BLaER1 (cell line): ENCODE measurements around the gene GPATCH1.
"Not testable (repeated sequence)": the region's sequence is repeated elsewhere in the genome, so short reads cannot be mapped to it uniquely, and the experiment has no call there.

Experiments
- H3K27ac ChIP-seq: shearing (Covaris generic); formaldehyde crosslinking; 2 replicates; pipeline ENCODE4 v1.8.1; 2022
- H3K27me3 ChIP-seq: shearing (Covaris generic); formaldehyde crosslinking; 2 replicates; pipeline ENCODE4 v1.8.1; 2022
- H3K36me3 ChIP-seq: shearing (Covaris generic); formaldehyde crosslinking; 2 replicates; pipeline ENCODE4 v1.8.1; 2022
- H3K4me1 ChIP-seq: shearing (Covaris generic); formaldehyde crosslinking; 2 replicates; pipeline ENCODE4 v1.8.1; 2022
- H3K4me2 ChIP-seq: shearing (Covaris generic); formaldehyde crosslinking; 2 replicates; pipeline ENCODE4 v1.8.1; 2022
- H3K4me3 ChIP-seq: shearing (Covaris generic); formaldehyde crosslinking; 2 replicates; pipeline ENCODE4 v1.8.1; 2022
- H3K9ac ChIP-seq: shearing (Covaris generic); formaldehyde crosslinking; 2 replicates; pipeline ENCODE4 v1.8.1; 2022
- H3K9me3 ChIP-seq: shearing (Covaris generic); formaldehyde crosslinking; 2 replicates; pipeline ENCODE4 v1.8.1; 2022
- H4K20me1 ChIP-seq: shearing (Covaris generic); formaldehyde crosslinking; 2 replicates; pipeline ENCODE4 v1.8.1; 2022
- Cebpa-rat ChIP-seq: shearing (Covaris generic); IDR thresholded peaks from 2 replicates; pipeline ENCODE4 v1.8.1; 2022

The GPATCH1 gene

GRCh38 chr19:33110137-33110910, 29.3 kb downstream of the GPATCH1 start:
- Histone ChIP-seq H3K4me3 (no peak overlapping the region), H3K4me2 (no peak overlapping the region)

GRCh38 chr19:33111587-33111986, 30.6 kb downstream of the GPATCH1 start:
- Histone ChIP-seq H3K4me2 (no peak overlapping the region), H3K9me3 (no peaks in the 10 kb centered on the region), H3K4me1 (no peaks in the 10 kb centered on the region), H3K4me3 (no peak overlapping the region), H4K20me1 (no peaks in the 10 kb centered on the region), H3K36me3 (peaks cover 98% of the 10 kb centered on the region), H3K9ac (no peak overlapping the region), H3K27me3 (no peaks in the 10 kb centered on the region), H3K27ac (no peak overlapping the region)
- TF ChIP-seq Cebpa-rat, result no peak

More at GRCh38 chr19:33110137-33110910, 29.3 kb downstream of the GPATCH1 start:
- Histone ChIP-seq H3K27me3 (no peaks in the 10 kb centered on the region), H3K27ac (no peak overlapping the region), H3K9ac (no peak overlapping the region), H3K4me1 (no peaks in the 10 kb centered on the region), H3K9me3 (no peaks in the 10 kb centered on the region), H4K20me1 (no peaks in the 10 kb centered on the region), H3K36me3 (peaks cover 97% of the 10 kb centered on the region)
- no peak for TF ChIP-seq Cebpa-rat

- no peaks in the 10 kb centered on the region for H4K20me1 ChIP-seq
- no peak overlapping the region for H3K4me3 ChIP-seq
- H3K27ac ChIP-seq, result no peak overlapping the region
- H3K4me2 ChIP-seq, result no peak overlapping the region
- H3K27me3 ChIP-seq, result no peaks in the 10 kb centered on the region
- TF ChIP-seq Cebpa-rat, result no peak
- H3K36me3 ChIP-seq, result peaks cover 98% of the 10 kb centered on the region
- no peak overlapping the region for H3K9ac ChIP-seq
- no peaks in the 10 kb centered on the region for H3K4me1 ChIP-seq
- no peaks in the 10 kb centered on the region for H3K9me3 ChIP-seq
Observed at GRCh38 chr19:33114312-33114711, 33.3 kb downstream of the GPATCH1 start.

- no peak overlapping the region for H3K9ac ChIP-seq
- peaks cover 82% of the 10 kb centered on the region for H3K36me3 ChIP-seq
- H3K4me2 ChIP-seq, result no peak overlapping the region
- no peaks in the 10 kb centered on the region for H3K9me3 ChIP-seq
- no peaks in the 10 kb centered on the region for H3K27me3 ChIP-seq
- H3K27ac ChIP-seq, result no peak overlapping the region
- no peak for TF ChIP-seq Cebpa-rat
- H3K4me3 ChIP-seq, result no peak overlapping the region
- no peaks in the 10 kb centered on the region for H4K20me1 ChIP-seq
- H3K4me1 ChIP-seq, result no peaks in the 10 kb centered on the region
Observed at GRCh38 chr19:33117501-33117900, 36.5 kb downstream of the GPATCH1 start.

GRCh38 chr19:33118643-33119042, 37.7 kb downstream of the GPATCH1 start:
- Histone ChIP-seq H3K9ac (no peak overlapping the region), H3K4me1 (no peaks in the 10 kb centered on the region), H3K27ac (no peak overlapping the region), H3K9me3 (no peaks in the 10 kb centered on the region), H3K36me3 (peaks cover 81% of the 10 kb centered on the region), H3K27me3 (no peaks in the 10 kb centered on the region), H3K4me3 (no peak overlapping the region), H4K20me1 (no peaks in the 10 kb centered on the region), H3K4me2 (no peak overlapping the region)
- no peak for TF ChIP-seq Cebpa-rat

- Histone ChIP-seq H3K4me3 (no peak overlapping the region), H3K27ac (no peak overlapping the region), H3K4me1 (no peaks in the 10 kb centered on the region), H4K20me1 (no peaks in the 10 kb centered on the region), H3K9me3 (no peaks in the 10 kb centered on the region), H3K36me3 (peaks cover 80% of the 10 kb centered on the region), H3K4me2 (no peak overlapping the region), H3K27me3 (no peaks in the 10 kb centered on the region), H3K9ac (no peak overlapping the region)
- no peak for TF ChIP-seq Cebpa-rat
Observed at GRCh38 chr19:33124207-33125098, 43.5 kb downstream of the GPATCH1 start.

- no peaks in the 10 kb centered on the region for H3K4me1 ChIP-seq
- no peaks in the 10 kb centered on the region for H4K20me1 ChIP-seq
- H3K9me3 ChIP-seq, result no peaks in the 10 kb centered on the region
- no peak overlapping the region for H3K27ac ChIP-seq
- no peak overlapping the region for H3K4me2 ChIP-seq
- TF ChIP-seq Cebpa-rat, result no peak
- H3K27me3 ChIP-seq, result no peaks in the 10 kb centered on the region
- H3K36me3 ChIP-seq, result peaks cover 88% of the 10 kb centered on the region
- no peak overlapping the region for H3K9ac ChIP-seq
- no peak overlapping the region for H3K4me3 ChIP-seq
Observed at GRCh38 chr19:33125929-33126388, 45.0 kb downstream of the GPATCH1 start.

GRCh38 chr19:33126712-33127111, 45.7 kb downstream of the GPATCH1 start:
- not testable (repeated sequence) for H3K27ac ChIP-seq, H3K27me3 ChIP-seq, H3K9me3 ChIP-seq, H3K9ac ChIP-seq, H3K4me3 ChIP-seq, H4K20me1 ChIP-seq, H3K4me1 ChIP-seq, H3K4me2 ChIP-seq
- peaks cover 96% of the 10 kb centered on the region for H3K36me3 ChIP-seq

GRCh38 chr19:33129901-33130300, 48.9 kb downstream of the GPATCH1 start:
- no peaks in the 10 kb centered on the region for H3K9me3 ChIP-seq
- H3K36me3 ChIP-seq, result peaks cover 75% of the 10 kb centered on the region
- H3K9ac ChIP-seq, result no peak overlapping the region
- no peaks in the 10 kb centered on the region for H3K4me1 ChIP-seq
- no peak for TF ChIP-seq Cebpa-rat
- peaks cover 10% of the 10 kb centered on the region; the same call in 1 of the 2 replicates for H3K27me3 ChIP-seq
- H3K27ac ChIP-seq, result no peak overlapping the region
- H4K20me1 ChIP-seq, result no peaks in the 10 kb centered on the region
- H3K4me2 ChIP-seq, result no peak overlapping the region
- no peak overlapping the region for H3K4me3 ChIP-seq

GRCh38 chr19:33130433-33130832, 49.5 kb downstream of the GPATCH1 start:
- peaks cover 69% of the 10 kb centered on the region for H3K36me3 ChIP-seq
- H3K4me3 ChIP-seq, result no peak overlapping the region
- H3K27me3 ChIP-seq, result peaks cover 15% of the 10 kb centered on the region
- no peak overlapping the region for H3K4me2 ChIP-seq
- no peak overlapping the region for H3K27ac ChIP-seq
- H3K9ac ChIP-seq, result peak overlapping the region; percentile 50; the same call in 1 of the 2 replicates
- H4K20me1 ChIP-seq, result no peaks in the 10 kb centered on the region
- H3K9me3 ChIP-seq, result no peaks in the 10 kb centered on the region
- no peaks in the 10 kb centered on the region for H3K4me1 ChIP-seq
- TF ChIP-seq Cebpa-rat, result no peak
